HEK293 (cell line): Measurements from ENCODE around the gene LIMK1.

Experiments used
- CTCF ChIA-PET: fragments of 350-600 bp; formaldehyde crosslinking; extraction: SDS; loops from one replicate; lab custom pipeline; 2021; ENCODE audit warnings: antibody characterized with exemption; lab: Yijun Ruan, JAX
- POLR2A ChIA-PET: fragments of 300-600 bp; formaldehyde crosslinking; extraction: SDS; loops from one replicate; lab custom pipeline; 2020; ENCODE audit warnings: antibody characterized with exemption, inconsistent platforms; lab: Yijun Ruan, JAX
- H3K27ac ChIP-seq: fragments of 200-500 bp; sonication (Bioruptor generic); 2 replicates; pipeline ENCODE4 v1.5.1; 2014; ENCODE audit warnings: low read depth, low read length, control low read depth, inconsistent platforms; ENCODE audit errors: extremely low read depth
- H3K36me3 ChIP-seq, 2 experiments: fragments of 200-500 bp in 1 of 2; sonication (Bioruptor generic) in 1 of 2; 1 replicate in 1 of 2; 2 replicates in 1 of 2; pipeline ENCODE4 v1.5.1; 2014 to 2017; ENCODE audit warnings: inconsistent platforms in 2 of 2, low read length in 2 of 2; ENCODE audit not compliant: control insufficient read depth in 2 of 2, insufficient read depth in 1 of 2
- H3K4me1 ChIP-seq: fragments of 200-500 bp; sonication (Bioruptor generic); 2 replicates; pipeline ENCODE4 v1.5.1; 2014; ENCODE audit warnings: mild to moderate bottlenecking, low read length, inconsistent platforms; ENCODE audit not compliant: control insufficient read depth, insufficient read depth
- H3K4me3 ChIP-seq: 2 replicates; pipeline ENCODE4 v1.5.1; 2011; ENCODE audit warnings: low read depth, mild to moderate bottlenecking, control low read depth, low read length, moderate library complexity
- H3K9me3 ChIP-seq: fragments of 200-500 bp; sonication (Bioruptor generic); 2 replicates; pipeline ENCODE4 v1.5.1; 2014; ENCODE audit warnings: low read depth, low read length, inconsistent platforms; ENCODE audit not compliant: control insufficient read depth, insufficient read depth
- GLI4 ChIP-seq: fragments of 450-650 bp; formaldehyde crosslinking; IDR thresholded peaks from 2 replicates; pipeline ENCODE4 v1.5.1; 2016; ENCODE audit warnings: missing biosample characterization, missing genetic modification characterization
- KLF1 ChIP-seq: fragments of 450-650 bp; formaldehyde crosslinking; IDR thresholded peaks from 2 replicates; pipeline ENCODE4 v1.5.1; 2016; ENCODE audit warnings: missing biosample characterization, missing genetic modification characterization
- KLF16 ChIP-seq: fragments of 450-650 bp; formaldehyde crosslinking; IDR thresholded peaks from 2 replicates; pipeline ENCODE4 v1.5.1; 2017; ENCODE audit warnings: missing biosample characterization, missing genetic modification characterization
- OVOL3 ChIP-seq: fragments of 450-650 bp; formaldehyde crosslinking; IDR thresholded peaks from 2 replicates; pipeline ENCODE4 v1.5.1; 2016; ENCODE audit warnings: missing biosample characterization, missing genetic modification characterization
- RBAK ChIP-seq: fragments of 450-650 bp; formaldehyde crosslinking; IDR thresholded peaks from 2 replicates; pipeline ENCODE4 v1.5.1; 2016; ENCODE audit warnings: missing biosample characterization, missing genetic modification characterization
- ZNF174 ChIP-seq: fragments of 450-650 bp; formaldehyde crosslinking; IDR thresholded peaks from 2 replicates; pipeline ENCODE4 v1.5.0; 2017; ENCODE audit warnings: missing biosample characterization, mild to moderate bottlenecking, missing genetic modification characterization
- ZNF175 ChIP-seq: fragments of 450-650 bp; formaldehyde crosslinking; IDR thresholded peaks from 2 replicates; pipeline ENCODE4 v1.5.1; 2016; ENCODE audit warnings: missing biosample characterization, missing genetic modification characterization
- ZNF18 ChIP-seq: fragments of 450-650 bp; formaldehyde crosslinking; IDR thresholded peaks from 2 replicates; pipeline ENCODE4 v1.5.1; 2016; ENCODE audit warnings: missing biosample characterization, missing genetic modification characterization
- ZNF433 ChIP-seq: fragments of 450-650 bp; formaldehyde crosslinking; IDR thresholded peaks from 2 replicates; pipeline ENCODE4 v1.5.1; 2016; ENCODE audit warnings: missing biosample characterization, missing genetic modification characterization, low read depth
- ZNF449 ChIP-seq: fragments of 450-650 bp; formaldehyde crosslinking; IDR thresholded peaks from 2 replicates; pipeline ENCODE4 v1.5.1; 2017; ENCODE audit warnings: missing biosample characterization, mild to moderate bottlenecking, missing genetic modification characterization, moderate library complexity
- ZNF48 ChIP-seq: fragments of 450-650 bp; formaldehyde crosslinking; IDR thresholded peaks from 2 replicates; pipeline ENCODE4 v1.5.1; 2016; ENCODE audit warnings: missing biosample characterization, missing genetic modification characterization
- ZNF530 ChIP-seq: fragments of 450-650 bp; formaldehyde crosslinking; IDR thresholded peaks from 2 replicates; pipeline ENCODE4 v1.5.1; 2016; ENCODE audit warnings: low read depth, missing biosample characterization, missing genetic modification characterization
- ZNF548 ChIP-seq: fragments of 450-650 bp; formaldehyde crosslinking; IDR thresholded peaks from 2 replicates; pipeline ENCODE4 v1.5.1; 2016; ENCODE audit warnings: missing biosample characterization, missing genetic modification characterization
- ZNF580 ChIP-seq: fragments of 450-650 bp; formaldehyde crosslinking; IDR thresholded peaks from 2 replicates; pipeline ENCODE4 v1.5.1; 2016; ENCODE audit warnings: missing biosample characterization, missing genetic modification characterization
- ZNF692 ChIP-seq: fragments of 450-650 bp; formaldehyde crosslinking; IDR thresholded peaks from 2 replicates; pipeline ENCODE4 v1.5.1; 2016; ENCODE audit warnings: missing biosample characterization, missing genetic modification characterization
- ZNF768 ChIP-seq: fragments of 450-650 bp; formaldehyde crosslinking; IDR thresholded peaks from 2 replicates; pipeline ENCODE4 v1.5.1; 2018; ENCODE audit warnings: missing biosample characterization, mild to moderate bottlenecking, missing genetic modification characterization
- ZSCAN18 ChIP-seq: fragments of 450-650 bp; formaldehyde crosslinking; IDR thresholded peaks from 2 replicates; pipeline ENCODE4 v1.5.1; 2016; ENCODE audit warnings: missing biosample characterization, missing genetic modification characterization

Gene LIMK1

GRCh38 chr7:74084722-74085578 lies 1.3 kb downstream of the LIMK1 start (continued):
- TF ChIP-seq ZNF18 (tag by site-specific recombination) (no peak), ZNF48 (tag by site-specific recombination) (no peak), KLF16 (tag by site-specific recombination) (no peak), ZNF175 (tag by site-specific recombination) (no peak), ZNF580 (tag by site-specific recombination) (no peak), ZNF548 (tag by site-specific recombination) (no peak), ZNF433 (no peak), ZSCAN18 (tag by site-specific recombination) (no peak), ZNF692 (tag by site-specific recombination) (peak; percentile 85)

GRCh38 chr7:74087791-74088453 lies 4.3 kb downstream of the LIMK1 start:
- no peak for TF ChIP-seq ZNF530 (tag by site-specific recombination)
- 0 out of 2 replicates have a peak, but pooled peaks have one; percentile 62 for TF ChIP-seq ZNF768 (tag by site-specific recombination)
- Histone ChIP-seq H3K4me3 (no peak overlapping the region), H3K4me1 (peaks cover 6% of the 10 kb centered on the region; the same call in 1 of the 2 replicates), H3K9me3 (no peaks in the 10 kb centered on the region), H3K36me3 (peaks cover 16 to 23% of the 10 kb centered on the region in 2 experiments; a peak in 2 of 3 replicates), H3K27ac (no peak overlapping the region)
- POLR2A ChIA-PET, result interaction anchor here (0.6 to 0.7 kb wide), 2 partner anchors 87 to 152 kb away, joined by 3 to 5 read pairs; partner anchors contain the start of gene EIF4H
- CTCF ChIA-PET, result interaction anchor here (0.6 kb wide), 1 partner anchor 62 kb away, joined by 4 read pairs; no protein-coding TSS in a partner anchor

- peaks cover 12 to 24% of the 10 kb centered on the region in 2 experiments; a peak in 2 of 3 replicates for H3K36me3 ChIP-seq
- no peak overlapping the region for H3K27ac ChIP-seq
- POLR2A ChIA-PET, result interaction anchor here (1.5 kb wide), 1 partner anchor 9 kb away, joined by 4 read pairs; the partner anchor contains the start of gene LIMK1
- no peaks in the 10 kb centered on the region for H3K9me3 ChIP-seq
- no peaks in the 10 kb centered on the region for H3K4me1 ChIP-seq
- CTCF ChIA-PET, result interaction anchor here (0.6 kb wide), 1 partner anchor 313 kb away, joined by 3 read pairs; no protein-coding TSS in a partner anchor
- TF ChIP-seq GLI4 (tag by site-specific recombination) (no peak), RBAK (tag by site-specific recombination) (no peak), OVOL3 (tag by site-specific recombination) (no peak), KLF1 (tag by site-specific recombination) (no peak), ZNF174 (tag by site-specific recombination) (no peak), ZNF449 (no peak)
- no peak overlapping the region for H3K4me3 ChIP-seq
These were observed 8.8 kb downstream of the LIMK1 start for GRCh38 chr7:74092321-74092963.
